ENCODE data around the gene USP44.

GRCh38 chr12:95513599-95513998 is 37.7 kb downstream of the USP44 start:
- no peak for TF ChIP-seq CTCF (IDR thresholded peaks at IDR 0.05; ENCODE audit: insufficient read depth, low read length, poor library complexity, severe bottlenecking)
- TF ChIP-seq EZH2phosphoT487 (conservative IDR thresholded peaks at IDR 0.05; ENCODE audit: low read length), result no peak

Data from SU-DHL-6 (cell line).